OCI-LY3 (cell line): ENCODE data around the gene CHGA.

Experiments used
- H2AFZ ChIP-seq: fragments of 200-600, 300-600 bp; shearing (Covaris generic); 2 replicates; pipeline ENCODE4 v1.6.0; 2014; ENCODE audit warnings: antibody characterized with exemption, low read depth, low read length
- H3K27ac ChIP-seq: fragments of 200-600, 300-600 bp; sonication (generic); 2 replicates; pipeline ENCODE4 v1.5.1; 2014; ENCODE audit warnings: mild to moderate bottlenecking, low read length, moderate library complexity, mixed read lengths
- H3K27me3 ChIP-seq: fragments of 200-600, 300-600 bp; sonication (generic); 2 replicates; pipeline ENCODE4 v1.6.1; 2014; ENCODE audit warnings: low read depth, low read length, mixed read lengths
- H3K36me3 ChIP-seq: fragments of 200-600, 300-600 bp; sonication (generic); replicated peaks from 2 replicates; pipeline ENCODE3; 2014; ENCODE audit warnings: low read depth, low read length, mixed read lengths
- H3K4me1 ChIP-seq: fragments of 300-600, 200-600 bp; sonication (generic); 2 replicates; pipeline ENCODE4 v1.6.1; 2014; ENCODE audit warnings: low read length, mixed read lengths
- H3K4me2 ChIP-seq: fragments of 200-600, 300-600 bp; sonication (generic); 2 replicates; pipeline ENCODE4 v1.6.1; 2014; ENCODE audit warnings: low read length, mixed read lengths
- H3K4me3 ChIP-seq: fragments of 300-600, 200-600 bp; sonication (generic); 2 replicates; pipeline ENCODE4 v1.5.1; 2014; ENCODE audit warnings: antibody characterized with exemption, mild to moderate bottlenecking, low read length, moderate library complexity
- H3K79me2 ChIP-seq: fragments of 300-600, 200-600 bp; shearing (Covaris generic); 2 replicates; pipeline ENCODE4 v1.6.1; 2014; ENCODE audit warnings: mild to moderate bottlenecking, low read length, mixed read lengths
- H3K9ac ChIP-seq: fragments of 300-600, 200-600 bp; shearing (Covaris generic); 2 replicates; pipeline ENCODE4 v1.6.0; 2014; ENCODE audit warnings: mild to moderate bottlenecking, low read length, moderate library complexity
- H3K9me3 ChIP-seq: fragments of 200-600, 300-600 bp; shearing (Covaris generic); 2 replicates; pipeline ENCODE4 v1.6.1; 2014; ENCODE audit warnings: low read length, mixed read lengths; ENCODE audit not compliant: insufficient read depth
- H4K20me1 ChIP-seq: fragments of 200-600, 300-600 bp; sonication (generic); 2 replicates; pipeline ENCODE4 v1.6.1; 2016; ENCODE audit warnings: low read length, mixed read lengths; ENCODE audit not compliant: insufficient read depth
- EZH2phosphoT487 ChIP-seq: fragments of 200-600 bp; shearing (Covaris generic); IDR thresholded peaks from 2 replicates; pipeline ENCODE4 v1.6.1; 2018; ENCODE audit warnings: antibody characterized with exemption, mixed run types, low read depth
- TF ChIP-seq, protein P1 (sequence below): fragments of 200-600, 300-600 bp; sonication (generic); IDR thresholded peaks from 2 replicates; pipeline ENCODE4 v1.5.1; 2014; ENCODE audit warnings: antibody characterized with exemption, low read length, low read depth

CHGA gene

GRCh38 chr14:92940543-92940942 is 17.6 kb downstream of the CHGA start:
- Histone ChIP-seq H3K27me3 (no peaks in the 10 kb centered on the region), H2AFZ (no peak overlapping the region), H3K4me3 (no peak overlapping the region), H3K9ac (no peak overlapping the region), H3K79me2 (no peaks in the 10 kb centered on the region), H4K20me1 (no peaks in the 10 kb centered on the region), H3K4me1 (peaks cover 7% of the 10 kb centered on the region), H3K9me3 (no peaks in the 10 kb centered on the region), H3K36me3 (no peaks in the 10 kb centered on the region), H3K4me2 (no peak overlapping the region), H3K27ac (no peak overlapping the region)
- no peak for TF ChIP-seq EZH2phosphoT487
- TF ChIP-seq, protein P1, sequence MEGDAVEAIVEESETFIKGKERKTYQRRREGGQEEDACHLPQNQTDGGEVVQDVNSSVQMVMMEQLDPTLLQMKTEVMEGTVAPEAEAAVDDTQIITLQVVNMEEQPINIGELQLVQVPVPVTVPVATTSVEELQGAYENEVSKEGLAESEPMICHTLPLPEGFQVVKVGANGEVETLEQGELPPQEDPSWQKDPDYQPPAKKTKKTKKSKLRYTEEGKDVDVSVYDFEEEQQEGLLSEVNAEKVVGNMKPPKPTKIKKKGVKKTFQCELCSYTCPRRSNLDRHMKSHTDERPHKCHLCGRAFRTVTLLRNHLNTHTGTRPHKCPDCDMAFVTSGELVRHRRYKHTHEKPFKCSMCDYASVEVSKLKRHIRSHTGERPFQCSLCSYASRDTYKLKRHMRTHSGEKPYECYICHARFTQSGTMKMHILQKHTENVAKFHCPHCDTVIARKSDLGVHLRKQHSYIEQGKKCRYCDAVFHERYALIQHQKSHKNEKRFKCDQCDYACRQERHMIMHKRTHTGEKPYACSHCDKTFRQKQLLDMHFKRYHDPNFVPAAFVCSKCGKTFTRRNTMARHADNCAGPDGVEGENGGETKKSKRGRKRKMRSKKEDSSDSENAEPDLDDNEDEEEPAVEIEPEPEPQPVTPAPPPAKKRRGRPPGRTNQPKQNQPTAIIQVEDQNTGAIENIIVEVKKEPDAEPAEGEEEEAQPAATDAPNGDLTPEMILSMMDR: no peak

DNA sequence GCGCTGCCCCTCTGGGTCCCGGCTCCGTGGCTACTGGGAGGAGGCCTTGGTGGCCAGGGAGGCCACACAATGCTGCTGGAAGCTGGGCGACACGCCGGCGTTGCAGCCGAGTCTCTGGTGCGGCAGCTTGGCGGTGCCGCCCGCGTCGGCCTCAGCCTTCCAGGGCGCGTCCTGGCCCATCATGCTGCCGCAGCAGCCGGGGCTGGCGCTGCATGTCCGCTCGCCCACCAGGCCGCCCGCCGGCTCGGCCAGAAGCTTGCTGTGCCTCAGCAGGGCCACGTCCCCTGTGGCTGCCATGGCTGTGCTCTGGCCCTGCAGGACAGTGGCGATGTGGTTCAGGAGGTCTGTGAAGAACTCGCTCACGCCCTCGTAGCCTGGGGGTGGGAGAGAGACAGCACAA is 18.6 kb downstream of the CHGA start:
- no peak overlapping the region for H3K4me2 ChIP-seq
- no peaks in the 10 kb centered on the region for H4K20me1 ChIP-seq
- no peaks in the 10 kb centered on the region for H3K36me3 ChIP-seq
- no peaks in the 10 kb centered on the region for H3K79me2 ChIP-seq
- H3K9ac ChIP-seq: no peak overlapping the region
- no peaks in the 10 kb centered on the region for H3K27me3 ChIP-seq
- peaks cover 7% of the 10 kb centered on the region for H3K4me1 ChIP-seq
- no peak overlapping the region for H3K4me3 ChIP-seq
- no peaks in the 10 kb centered on the region for H3K9me3 ChIP-seq
- no peak overlapping the region for H3K27ac ChIP-seq
- no peak overlapping the region for H2AFZ ChIP-seq
- TF ChIP-seq, protein P1: no peak
- no peak for TF ChIP-seq EZH2phosphoT487

DNA sequence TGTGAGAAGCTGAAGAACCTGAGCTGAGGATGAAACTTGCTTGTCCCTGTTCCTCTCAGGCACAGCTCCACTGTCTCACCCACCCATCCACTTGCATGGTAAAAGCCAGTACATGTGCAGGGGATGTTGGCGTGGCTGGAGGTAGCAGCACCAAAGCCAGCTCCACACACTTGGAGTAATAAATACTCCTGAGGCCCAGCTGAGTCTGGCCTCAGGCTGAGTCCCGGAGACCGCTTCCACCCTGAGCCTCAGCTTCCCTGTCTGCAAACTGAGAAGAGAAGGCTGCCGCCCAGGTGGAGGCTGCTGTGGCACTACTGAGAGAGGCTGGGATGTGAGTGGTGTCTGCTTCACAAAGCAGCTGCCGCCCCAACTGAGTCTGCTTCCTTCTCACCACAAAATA is 19.2 kb downstream of the CHGA start:
- no peak for TF ChIP-seq EZH2phosphoT487
- TF ChIP-seq, protein P1: no peak

DNA sequence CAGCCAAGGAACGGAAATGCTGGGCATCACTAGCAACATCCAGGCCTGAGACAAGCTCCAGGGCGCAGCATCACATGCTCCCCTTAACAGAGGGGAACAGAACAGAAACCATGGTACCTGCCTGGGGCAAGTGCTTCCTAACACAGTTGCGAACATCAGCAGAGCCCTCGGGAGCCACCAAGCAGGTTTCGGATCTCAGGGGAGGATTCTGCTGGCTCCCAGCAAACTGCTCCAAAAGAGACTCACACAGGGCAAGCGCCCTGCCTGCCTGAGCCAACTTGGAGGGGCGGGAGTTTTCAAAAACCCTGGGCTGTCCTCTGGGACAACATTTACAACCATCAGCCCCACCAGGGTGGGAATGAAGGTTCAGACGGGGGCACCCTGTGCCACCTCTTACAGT is 19.6 kb downstream of the CHGA start:
- Histone ChIP-seq H3K4me2 (no peak overlapping the region), H3K4me3 (no peak overlapping the region), H3K4me1 (peaks cover 2% of the 10 kb centered on the region), H2AFZ (no peak overlapping the region), H3K9ac (no peak overlapping the region), H3K27me3 (no peaks in the 10 kb centered on the region), H3K9me3 (no peaks in the 10 kb centered on the region), H4K20me1 (no peaks in the 10 kb centered on the region), H3K36me3 (no peaks in the 10 kb centered on the region), H3K79me2 (no peaks in the 10 kb centered on the region), H3K27ac (no peak overlapping the region)
- TF ChIP-seq EZH2phosphoT487: no peak
- TF ChIP-seq, protein P1: no peak

More for the DNA sequence above, 19.2 kb downstream of the CHGA start:
- Histone ChIP-seq H3K79me2 (no peaks in the 10 kb centered on the region), H3K4me3 (no peak overlapping the region), H3K27ac (no peak overlapping the region), H3K4me1 (peaks cover 6% of the 10 kb centered on the region), H3K36me3 (no peaks in the 10 kb centered on the region), H3K4me2 (no peak overlapping the region), H2AFZ (no peak overlapping the region), H3K9ac (no peak overlapping the region), H4K20me1 (no peaks in the 10 kb centered on the region), H3K27me3 (no peaks in the 10 kb centered on the region), H3K9me3 (no peaks in the 10 kb centered on the region)
